Activated T-cell treated with anti-CD3 and anti-CD28 coated beads, Interleukin-2, amount 50 U/mL, for 72 hours (primary cell): ENCODE measurements around the gene MECR. TPM values are rescaled to one million over a fixed set of nuclear protein-coding genes. Genes with fewer than 3 reads are reported as not detected.

Source experiments
- ATAC-seq, 2 donors: fragments of 150-1000 bp; cut with Tn5 transposase; replicated peaks in 1 of 2; 2 replicates each; pipeline ENCODE4 v1.10.0; 2021; ENCODE audit warnings: moderate library complexity in 2 of 2, mild to moderate bottlenecking in 1 of 2
- DNase-seq, 2 donors: peaks; one replicate each; pipeline ENCODE4 v3.0.0; 2021 to 2022; ENCODE audit warnings: mixed read lengths in 1 of 2
- H3K27ac Mint-ChIP-seq: one replicate; pipeline ENCODE4 v1.8.0; 2022; ENCODE audit warnings: mild to moderate bottlenecking, moderate library complexity, mixed read lengths
- H3K27me3 Mint-ChIP-seq: one replicate; pipeline ENCODE4 v1.8.0; 2022; ENCODE audit warnings: low read depth, mixed read lengths
- H3K36me3 Mint-ChIP-seq, 2 donors: one replicate each; pipeline ENCODE4 v1.8.0; 2022; ENCODE audit warnings: mixed read lengths in 2 of 2, mild to moderate bottlenecking in 1 of 2; ENCODE audit not compliant: insufficient read depth in 2 of 2
- H3K4me1 Mint-ChIP-seq: one replicate; pipeline ENCODE4 v1.8.0; 2022; ENCODE audit warnings: low read depth, mixed read lengths
- H3K4me3 Mint-ChIP-seq, 2 donors: one replicate each; pipeline ENCODE4 v1.8.0; 2022; ENCODE audit warnings: mild to moderate bottlenecking in 2 of 2, mixed read lengths in 2 of 2, moderate library complexity in 2 of 2
- H3K9me3 Mint-ChIP-seq, 2 donors: one replicate each; pipeline ENCODE4 v1.8.0; 2022; ENCODE audit warnings: mixed read lengths in 2 of 2
- total RNA-seq, 2 donors: library from RNA; stranded (reverse); gene quantifications; one replicate each; pipeline ENCODE4 v1.2.3, GENCODE V29; 2022

MECR gene
- total RNA-seq, 2 donors from 2014 or later = 23.5 to 37.0 TPM

- Mint-ChIP-seq H3K36me3 (no peaks in the 10 kb centered on the region), H3K4me3 (peak overlapping the region; percentile 78 to 86), H3K9me3 (no peaks in the 10 kb centered on the region), H3K27ac (no peak overlapping the region), H3K27me3 (peaks cover 53% of the 10 kb centered on the region), H3K4me1 (peaks cover 9% of the 10 kb centered on the region)
- ATAC-seq = no peak
- no peak for DNase-seq
These were observed 29.8 kb upstream of the MECR start for GRCh38 chr1:29260531-29260930.

GRCh38 chr1:29259802-29260441 lies 29.2 kb upstream of the MECR start:
- no peaks in the 10 kb centered on the region for H3K36me3 Mint-ChIP-seq
- peak overlapping the region; percentile 78 to 86 for H3K4me3 Mint-ChIP-seq
- peaks cover 9% of the 10 kb centered on the region for H3K4me1 Mint-ChIP-seq
- no peaks in the 10 kb centered on the region for H3K9me3 Mint-ChIP-seq
- H3K27me3 Mint-ChIP-seq = peaks cover 49% of the 10 kb centered on the region
- ATAC-seq (peak; percentile 72 to 80), DNase-seq (peak; percentile 42 to 54)
- no peak overlapping the region for H3K27ac Mint-ChIP-seq

GRCh38 chr1:29258976-29259801 lies 28.5 kb upstream of the MECR start:
- peak; percentile 42 to 55 for ATAC-seq
- Mint-ChIP-seq H3K36me3 (no peaks in the 10 kb centered on the region), H3K4me3 (peak overlapping the region; percentile 78 to 86), H3K27ac (no peak overlapping the region), H3K4me1 (peaks cover 9% of the 10 kb centered on the region), H3K27me3 (peaks cover 49% of the 10 kb centered on the region), H3K9me3 (no peaks in the 10 kb centered on the region)
- no peak for DNase-seq

- no peak for DNase-seq
- no peaks in the 10 kb centered on the region for H3K36me3 Mint-ChIP-seq
- H3K4me1 Mint-ChIP-seq = peaks cover 9% of the 10 kb centered on the region
- ATAC-seq = no peak
- peak overlapping the region in 1 of 2 donors; percentile 15 for H3K4me3 Mint-ChIP-seq
- peaks cover 49% of the 10 kb centered on the region for H3K27me3 Mint-ChIP-seq
- no peaks in the 10 kb centered on the region for H3K9me3 Mint-ChIP-seq
- H3K27ac Mint-ChIP-seq = no peak overlapping the region
These were observed 27.6 kb upstream of the MECR start for GRCh38 chr1:29258189-29258975.

GRCh38 chr1:29256979-29257804 lies 26.5 kb upstream of the MECR start:
- Mint-ChIP-seq H3K36me3 (no peaks in the 10 kb centered on the region), H3K4me3 (no peak overlapping the region), H3K9me3 (no peaks in the 10 kb centered on the region), H3K27ac (no peak overlapping the region), H3K27me3 (peaks cover 44% of the 10 kb centered on the region), H3K4me1 (peaks cover 9% of the 10 kb centered on the region)
- DNase-seq (no peak), ATAC-seq (no peak)

GRCh38 chr1:29256394-29256793 lies 25.7 kb upstream of the MECR start:
- H3K9me3 Mint-ChIP-seq = no peaks in the 10 kb centered on the region
- no peaks in the 10 kb centered on the region for H3K36me3 Mint-ChIP-seq
- DNase-seq (no peak), ATAC-seq (no peak)
- no peak overlapping the region for H3K4me3 Mint-ChIP-seq
- peaks cover 9% of the 10 kb centered on the region for H3K4me1 Mint-ChIP-seq
- peaks cover 36% of the 10 kb centered on the region for H3K27me3 Mint-ChIP-seq
- H3K27ac Mint-ChIP-seq = no peak overlapping the region

- no peak overlapping the region for H3K4me3 Mint-ChIP-seq
These were observed 24.5 kb upstream of the MECR start for GRCh38 chr1:29255134-29255666.

GRCh38 chr1:29254346-29254745 lies 23.6 kb upstream of the MECR start:
- Mint-ChIP-seq H3K27ac (no peak overlapping the region), H3K9me3 (no peaks in the 10 kb centered on the region)

More at GRCh38 chr1:29255134-29255666, 24.5 kb upstream of the MECR start:
- Mint-ChIP-seq H3K9me3 (no peaks in the 10 kb centered on the region), H3K27ac (no peak overlapping the region), H3K36me3 (no peaks in the 10 kb centered on the region), H3K4me1 (peaks cover 4% of the 10 kb centered on the region), H3K27me3 (peaks cover 24% of the 10 kb centered on the region)
- DNase-seq (no peak), ATAC-seq (no peak)

GRCh38 chr1:29253180-29253579 lies 22.4 kb upstream of the MECR start:
- H3K27me3 Mint-ChIP-seq = peaks cover 10% of the 10 kb centered on the region
- no peaks in the 10 kb centered on the region for H3K36me3 Mint-ChIP-seq
- no peaks in the 10 kb centered on the region for H3K9me3 Mint-ChIP-seq
- H3K27ac Mint-ChIP-seq = no peak overlapping the region
- no peaks in the 10 kb centered on the region for H3K4me1 Mint-ChIP-seq
- H3K4me3 Mint-ChIP-seq = no peak overlapping the region
- ATAC-seq (no peak), DNase-seq (no peak)

More at GRCh38 chr1:29254346-29254745, 23.6 kb upstream of the MECR start:
- H3K4me1 Mint-ChIP-seq = no peaks in the 10 kb centered on the region
- no peak for ATAC-seq
- no peak overlapping the region for H3K4me3 Mint-ChIP-seq
- no peak for DNase-seq
- no peaks in the 10 kb centered on the region for H3K36me3 Mint-ChIP-seq
- H3K27me3 Mint-ChIP-seq = peaks cover 16% of the 10 kb centered on the region

GRCh38 chr1:29251164-29252124 lies 20.7 kb upstream of the MECR start:
- H3K27me3 Mint-ChIP-seq = peaks cover under 1% of the 10 kb centered on the region
- no peak for DNase-seq
- no peak for ATAC-seq
- H3K36me3 Mint-ChIP-seq = no peaks in the 10 kb centered on the region
- no peaks in the 10 kb centered on the region for H3K9me3 Mint-ChIP-seq
- H3K4me1 Mint-ChIP-seq = no peaks in the 10 kb centered on the region
- H3K4me3 Mint-ChIP-seq = no peak overlapping the region
- no peak overlapping the region for H3K27ac Mint-ChIP-seq

- Mint-ChIP-seq H3K4me1 (no peaks in the 10 kb centered on the region), H3K27me3 (no peaks in the 10 kb centered on the region), H3K27ac (no peak overlapping the region), H3K9me3 (no peaks in the 10 kb centered on the region), H3K36me3 (no peaks in the 10 kb centered on the region), H3K4me3 (no peak overlapping the region)
- ATAC-seq (no peak), DNase-seq (no peak)
These were observed 19.3 kb upstream of the MECR start for GRCh38 chr1:29249951-29250581.
